Mammary epithelial cell (primary cell): Measurements from ENCODE around the gene CD83.

Source experiments
- CTCF ChIP-seq, 2 donors: IDR thresholded peaks in 1 of 2; conservative IDR thresholded peaks in 1 of 2; 2 replicates each; pipeline ENCODE4 v1.5.1; 2011 to 2012; ENCODE audit warnings: inconsistent platforms in 2 of 2, low read length in 2 of 2, mild to moderate bottlenecking in 2 of 2, control low read depth in 1 of 2, low read depth in 1 of 2; ENCODE audit not compliant: insufficient read depth in 1 of 2; ENCODE audit errors: extremely low read depth in 1 of 2
- EZH2 ChIP-seq: IDR thresholded peaks from 2 replicates; pipeline ENCODE4 v1.6.1; 2012; ENCODE audit warnings: low read length, inconsistent platforms, borderline replicate concordance

GRCh38 chr6:14132244-14132920 is 14.8 kb downstream of the CD83 start:
- TF ChIP-seq CTCF (conservative IDR thresholded peaks at IDR 0.05 in 1 of 2, IDR thresholded peaks at IDR 0.05 in 1 of 2; ENCODE audit: extremely low read depth in 1 of 2, insufficient read depth in 1 of 2, low read depth in 1 of 2, low read length in 2 of 2): no peak
- TF ChIP-seq EZH2: no peak
